AG09309 (cell line): ENCODE measurements around the gene BAHCC1.

ENCODE experiments used
- DNase-seq: peaks from one replicate; pipeline ENCODE4 v3.0.0-alpha.2; 2010; ENCODE audit warnings: low read depth
- H3K4me3 ChIP-seq: 2 replicates; pipeline ENCODE4 v1.5.1; 2011; ENCODE audit warnings: mild to moderate bottlenecking, low read depth, low read length, moderate library complexity; ENCODE audit not compliant: control insufficient read depth
- TF ChIP-seq, protein P1 (sequence below): IDR thresholded peaks from 2 replicates; pipeline ENCODE4 v1.5.1; 2011; ENCODE audit warnings: mild to moderate bottlenecking, low read depth, low read length, inconsistent platforms; ENCODE audit not compliant: insufficient read depth, control insufficient read depth; ENCODE audit errors: missing control alignments

The BAHCC1 gene

GRCh38 chr17:81486199-81486810 is 91.0 kb downstream of the BAHCC1 start:
- TF ChIP-seq, protein P1, sequence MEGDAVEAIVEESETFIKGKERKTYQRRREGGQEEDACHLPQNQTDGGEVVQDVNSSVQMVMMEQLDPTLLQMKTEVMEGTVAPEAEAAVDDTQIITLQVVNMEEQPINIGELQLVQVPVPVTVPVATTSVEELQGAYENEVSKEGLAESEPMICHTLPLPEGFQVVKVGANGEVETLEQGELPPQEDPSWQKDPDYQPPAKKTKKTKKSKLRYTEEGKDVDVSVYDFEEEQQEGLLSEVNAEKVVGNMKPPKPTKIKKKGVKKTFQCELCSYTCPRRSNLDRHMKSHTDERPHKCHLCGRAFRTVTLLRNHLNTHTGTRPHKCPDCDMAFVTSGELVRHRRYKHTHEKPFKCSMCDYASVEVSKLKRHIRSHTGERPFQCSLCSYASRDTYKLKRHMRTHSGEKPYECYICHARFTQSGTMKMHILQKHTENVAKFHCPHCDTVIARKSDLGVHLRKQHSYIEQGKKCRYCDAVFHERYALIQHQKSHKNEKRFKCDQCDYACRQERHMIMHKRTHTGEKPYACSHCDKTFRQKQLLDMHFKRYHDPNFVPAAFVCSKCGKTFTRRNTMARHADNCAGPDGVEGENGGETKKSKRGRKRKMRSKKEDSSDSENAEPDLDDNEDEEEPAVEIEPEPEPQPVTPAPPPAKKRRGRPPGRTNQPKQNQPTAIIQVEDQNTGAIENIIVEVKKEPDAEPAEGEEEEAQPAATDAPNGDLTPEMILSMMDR: no peak
- DNase-seq: no peak
- no peak overlapping the region for H3K4me3 ChIP-seq

- H3K4me3 ChIP-seq: no peak overlapping the region
- no peak for DNase-seq
- TF ChIP-seq, protein P1: no peak
These were observed 91.8 kb downstream of the BAHCC1 start for GRCh38 chr17:81487089-81487486.

- TF ChIP-seq, protein P1: no peak
- DNase-seq: no peak
- peak overlapping the region; percentile 52 for H3K4me3 ChIP-seq
These were observed 92.4 kb downstream of the BAHCC1 start for GRCh38 chr17:81487487-81488275.

DNA sequence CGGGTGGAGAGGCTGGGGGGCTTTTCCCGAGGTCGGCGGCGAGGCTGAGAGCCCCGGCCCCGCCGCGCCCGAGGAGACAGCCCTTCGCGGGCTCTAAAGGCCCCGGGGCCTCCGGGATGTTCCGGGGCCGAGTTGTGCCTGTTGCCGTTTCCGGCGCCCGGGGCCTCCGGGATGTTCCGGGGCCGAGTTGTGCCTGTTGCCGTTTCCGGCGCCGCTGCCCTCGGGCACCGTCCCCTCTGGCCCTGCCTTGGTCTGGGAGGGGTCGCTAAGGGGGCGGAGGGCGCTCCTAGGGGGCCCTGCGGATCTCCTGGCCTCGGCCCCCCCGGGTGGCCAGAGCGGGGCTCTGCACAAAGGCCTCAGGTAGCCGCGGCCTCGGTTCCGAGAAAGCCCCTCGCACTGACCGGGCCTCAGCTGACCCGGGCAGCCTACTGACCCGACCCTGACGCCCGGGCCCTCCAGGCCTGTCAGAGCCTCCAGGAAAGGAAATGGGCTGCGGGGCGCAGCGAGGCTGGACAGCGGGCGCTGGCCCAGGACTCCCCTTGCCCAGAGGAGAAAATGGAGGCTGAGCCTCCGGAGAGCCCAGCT is 93.1 kb downstream of the BAHCC1 start:
- TF ChIP-seq, protein P1: no peak
- H3K4me3 ChIP-seq: peak overlapping the region; percentile 52
- no peak for DNase-seq

- DNase-seq: no peak
- no peak overlapping the region for H3K4me3 ChIP-seq
- TF ChIP-seq, protein P1: no peak
These were observed 94.0 kb downstream of the BAHCC1 start for GRCh38 chr17:81489012-81489997.
